Measurements from ENCODE around the gene TSR2.

DNA sequence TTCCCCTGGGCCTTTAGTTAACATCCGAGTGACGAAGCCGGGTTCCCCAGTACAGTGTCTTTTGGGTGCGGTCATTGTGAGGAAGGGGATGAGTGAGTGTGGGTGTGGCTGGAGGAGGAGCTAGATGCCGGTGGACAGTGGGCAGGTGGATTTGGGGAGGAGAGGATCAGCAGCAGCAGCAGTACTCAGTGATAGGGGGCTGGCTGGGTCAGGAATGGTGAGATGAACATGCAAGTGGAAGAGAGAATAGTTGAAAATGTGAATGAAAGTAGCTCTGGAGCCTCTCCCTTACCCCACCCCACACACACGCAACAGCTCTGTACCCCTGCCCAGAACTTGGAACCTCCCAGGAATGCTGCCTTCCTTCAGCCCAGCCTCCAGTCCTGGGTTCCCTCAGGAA lies 4.5 kb downstream of the TSR2 start:
- no peak for TF ChIP-seq POLR2A (IDR thresholded peaks at IDR 0.05; ENCODE audit: low read length)
- TF ChIP-seq GATA1 (IDR thresholded peaks at IDR 0.05; ENCODE audit: low read depth, low read length): no peak

All from erythroblast (primary cell).